GM12878 (cell line): ENCODE data around the gene TULP1. TPM values are rescaled to one million over a fixed set of nuclear protein-coding genes. Genes with fewer than 3 reads are reported as not detected.

Source experiments
- ATAC-seq: fragments of 200-7000 bp; cut with Tn5 transposase; 3 replicates; pipeline ENCODE4 v1.9.1; 2020; ENCODE audit warnings: mild to moderate bottlenecking, moderate library complexity
- BruUV-seq: library from RNA; stranded (reverse); fragments of 400-500 nt; replicated peaks from 2 replicates; lab custom pipeline; 2021; lab: Mats Ljungman, UMichigan
- CTCF ChIA-PET: fragments of 300-600 bp; sonication (Branson Sonifier 250); formaldehyde crosslinking; extraction: SDS; loops from one replicate; lab custom pipeline; 2021; ENCODE audit warnings: inconsistent platforms; lab: Yijun Ruan, JAX
- POLR2A ChIA-PET: fragments of 350-600 bp; formaldehyde crosslinking; extraction: SDS; loops from one replicate; lab custom pipeline; 2021; ENCODE audit warnings: inconsistent platforms; lab: Charles Lee
- RAD21 ChIA-PET: fragments of 300-600 bp; sonication (Branson Sonifier 250); formaldehyde crosslinking; loops from one replicate; lab custom pipeline; 2023; ENCODE audit warnings: antibody characterized with exemption; ENCODE audit not compliant: unreplicated experiment; lab: Charles Lee
- SMC1A ChIA-PET: fragments of 300-600 bp; sonication (Branson Sonifier 250); formaldehyde crosslinking; loops from one replicate; lab custom pipeline; 2023; ENCODE audit not compliant: unreplicated experiment, uncharacterized antibody; lab: Charles Lee
- DNase-seq: peaks from one replicate; pipeline ENCODE4 v3.0.0-alpha.2; 2011; ENCODE audit warnings: low read depth, low spot score
- FAIRE-seq: peaks from 3 replicates; lab custom pipeline; 2011; peaks lifted over from hg19 to GRCh38; lab: Jason Lieb, UNC
- H2AFZ ChIP-seq: 2 replicates; pipeline ENCODE4 v1.6.0; 2011; ENCODE audit warnings: low read depth, low read length, control low read depth; ENCODE audit not compliant: control insufficient read depth
- H3K27ac ChIP-seq: 2 replicates; pipeline ENCODE4 v1.5.1; 2011; ENCODE audit warnings: control low read depth; ENCODE audit not compliant: control insufficient read depth, insufficient read depth
- H3K27me3 ChIP-seq, 2 experiments: replicated peaks in 1 of 2; 2 replicates each; pipeline versions ENCODE4 v1.6.0 to v1.6.1; 2011; ENCODE audit warnings: low read length in 1 of 2; ENCODE audit not compliant: control insufficient read depth in 2 of 2, insufficient read depth in 2 of 2
- H3K36me3 ChIP-seq, 2 experiments: 2 replicates each; pipeline ENCODE4 v1.5.1; 2011; ENCODE audit warnings: low read length in 1 of 2; ENCODE audit not compliant: control insufficient read depth in 2 of 2, insufficient read depth in 2 of 2
- H3K4me1 ChIP-seq: 2 replicates; pipeline ENCODE4 v1.6.1; 2011; ENCODE audit warnings: mild to moderate bottlenecking, low read length, moderate library complexity, mixed read lengths; ENCODE audit not compliant: control insufficient read depth, insufficient read depth
- H3K4me2 ChIP-seq: 2 replicates; pipeline ENCODE4 v1.6.0; 2011; ENCODE audit warnings: control low read depth; ENCODE audit not compliant: control insufficient read depth, insufficient read depth
- H3K4me3 ChIP-seq: fragments of 200-600 bp; sonication (generic); 2 replicates; pipeline ENCODE4 v1.5.1; 2016
- H3K79me2 ChIP-seq: 2 replicates; pipeline ENCODE4 v1.6.0; 2011; ENCODE audit warnings: low read length; ENCODE audit not compliant: control insufficient read depth, insufficient read depth
- H3K9ac ChIP-seq: 2 replicates; pipeline ENCODE4 v1.8.0; 2011; ENCODE audit warnings: low read length, control low read depth, mixed read lengths; ENCODE audit not compliant: control insufficient read depth, insufficient read depth
- H3K9me3 ChIP-seq: replicated peaks from 3 replicates; pipeline ENCODE4 v1.5.1; 2011; ENCODE audit warnings: mild to moderate bottlenecking, low read length; ENCODE audit not compliant: control insufficient read depth, insufficient read depth
- H4K20me1 ChIP-seq: 2 replicates; pipeline ENCODE4 v1.6.0; 2011; ENCODE audit not compliant: control insufficient read depth, insufficient read depth
- ASH2L ChIP-seq: fragments of 300-600, 200-600 bp; sonication (generic); IDR thresholded peaks from 2 replicates; pipeline ENCODE4 v1.6.1; 2017; ENCODE audit warnings: low read depth, mild to moderate bottlenecking, borderline replicate concordance
- BRCA1 ChIP-seq: IDR thresholded peaks from 2 replicates; pipeline ENCODE4 v1.6.1; 2011; ENCODE audit warnings: low read depth, low read length, improper control_type of control experiment
- CREM ChIP-seq: IDR thresholded peaks from 2 replicates; pipeline ENCODE4 v1.6.1; 2014; ENCODE audit warnings: antibody characterized with exemption, low read depth
- EGR1 ChIP-seq, 2 experiments: IDR thresholded peaks; 1 replicate in 1 of 2; 2 replicates in 1 of 2; pipeline ENCODE4 v1.6.1; 2011 to 2012; ENCODE audit warnings: low read depth in 2 of 2, low read length in 2 of 2, borderline replicate concordance in 1 of 2, mild to moderate bottlenecking in 1 of 2, moderate library complexity in 1 of 2
- ESRRA ChIP-seq: IDR thresholded peaks from 2 replicates; pipeline ENCODE4 v1.6.1; 2012; ENCODE audit warnings: mild to moderate bottlenecking, low read length, improper control_type of control experiment
- FOS ChIP-seq: IDR thresholded peaks from 3 replicates; pipeline ENCODE4 v1.6.1; 2011; ENCODE audit warnings: borderline replicate concordance; ENCODE audit not compliant: insufficient read length; ENCODE audit errors: extremely low read depth
- IKZF2 ChIP-seq, 2 experiments: fragments of 450-650 bp; IDR thresholded peaks; 2 replicates each; pipeline ENCODE4 v1.6.1; 2017; ENCODE audit warnings: mild to moderate bottlenecking in 2 of 2, moderate library complexity in 2 of 2
- MEF2B ChIP-seq: fragments of 450-650 bp; IDR thresholded peaks from 2 replicates; pipeline ENCODE4 v1.6.1; 2018; ENCODE audit warnings: mild to moderate bottlenecking, moderate library complexity; ENCODE audit not compliant: partially characterized antibody, poor library complexity, severe bottlenecking
- NBN ChIP-seq: fragments of 450-650 bp; IDR thresholded peaks from 2 replicates; pipeline ENCODE4 v1.6.1; 2016
- NRF1 ChIP-seq: conservative IDR thresholded peaks from 2 replicates; pipeline ENCODE4 v1.6.1; 2011; ENCODE audit warnings: mild to moderate bottlenecking, low read depth, low read length, improper control_type of control experiment
- WGBS: methylation state at CpG from one replicate; pipeline ENCODE4 v1.1.6; 2016; ENCODE audit warnings: low lambda C conversion rate; ENCODE audit not compliant: insufficient replicate concordance, insufficient coverage; ENCODE audit errors: missing lambda C conversion rate; 5-methylcytosine and 5-hydroxymethylcytosine counted together
- in situ Hi-C: fragments of 300-500 bp; cut with MboI; formaldehyde crosslinking; loops from 9 replicates; pipeline ENCODE4 v1.14.3; 2018; ENCODE audit warnings: mixed read lengths
- intact Hi-C: fragments of 100-400 bp; cut with micrococcal nuclease; formaldehyde crosslinking; loops from one replicate; pipeline ENCODE4 v1.14.2; 2022; ENCODE audit not compliant: unreplicated experiment
- polyA plus RNA-seq, 11 experiments: library from polyadenylated mRNA; depleted of rRNA in 4 of 11; unstranded in 6 of 11; stranded (reverse) in 5 of 11; fragments of >200 nt; fragmentation: Nextera tagmentation in 4 of 11; fragmentation: Illumina TruSeq in 1 of 11; extraction: Ambion mirVana in 4 of 11; extraction: Trizol in 1 of 11; gene quantifications; 1 replicate in 1 of 11; 2 replicates in 10 of 11; pipeline versions ENCODE4 v1.2.1 to v1.2.3, GENCODE V29; 2011 to 2016; ENCODE audit warnings: inconsistent platforms in 2 of 11, missing spikeins in 2 of 11, low read depth in 1 of 11
- total RNA-seq, 4 experiments: library from RNA; depleted of rRNA in 3 of 4; stranded (reverse); fragments of >200 nt in 3 of 4; fragmentation: Illumina TruSeq in 1 of 4; extraction: Trizol in 1 of 4; gene quantifications; 2 replicates each; pipeline versions ENCODE4 v1.2.1 to v1.2.3, GENCODE V29; 2013 to 2021
- TF ChIP-seq, protein P1 (sequence below): fragments of 450-650 bp; IDR thresholded peaks from 2 replicates; pipeline ENCODE4 v1.6.1; 2018; ENCODE audit warnings: borderline replicate concordance, mild to moderate bottlenecking; ENCODE audit not compliant: partially characterized antibody
- TF ChIP-seq, protein P2 (sequence below): IDR thresholded peaks from 2 replicates; pipeline ENCODE4 v1.6.1; 2012; ENCODE audit warnings: low read depth, low read length, improper control_type of control experiment

Gene TULP1
- total and polyA plus RNA-seq, 10 of the 15 experiments (the other 5 are each of a cell fraction or from before 2014, with no cell fraction given) = not detected

DNA sequence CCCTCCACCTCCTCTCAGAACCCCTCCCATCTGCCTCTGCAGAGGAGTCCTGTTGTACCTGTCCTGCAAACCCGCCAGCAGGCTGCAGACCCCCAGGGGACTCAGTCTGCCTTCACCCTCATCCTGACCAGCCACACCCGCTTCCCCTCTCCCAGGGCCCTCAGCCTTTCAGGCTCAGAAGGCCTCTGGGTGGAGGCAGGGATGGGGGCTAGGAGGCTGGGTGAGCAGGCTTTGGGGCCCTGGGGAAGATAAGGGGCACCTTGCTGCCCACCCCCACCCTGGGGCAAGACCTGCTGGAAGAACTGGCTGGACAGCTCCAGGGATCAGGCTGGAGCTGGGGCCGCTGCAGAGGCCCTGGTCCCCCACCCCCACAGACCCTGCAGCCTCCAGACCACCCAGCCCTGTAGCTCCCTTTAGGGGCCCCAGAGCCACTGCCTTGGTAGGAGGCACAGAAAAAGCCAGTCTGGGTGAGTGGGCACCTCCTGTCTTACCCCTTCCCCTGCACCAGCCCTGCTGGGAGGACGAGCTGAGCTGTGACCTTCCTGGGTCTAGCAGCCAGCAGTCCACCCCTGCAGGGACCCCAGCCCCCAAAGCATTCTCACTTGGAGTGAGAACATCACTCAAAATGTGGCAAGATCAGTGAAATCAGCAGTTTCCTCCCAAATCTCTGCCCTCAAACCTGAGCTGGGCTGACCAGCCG is 21.0 kb downstream of the TULP1 start:
- 10% methylated on average over 5 of the region's 5 CpGs for WGBS
- no peak for TF ChIP-seq FOS
- TF ChIP-seq NRF1 = no peak
- TF ChIP-seq, protein P1, sequence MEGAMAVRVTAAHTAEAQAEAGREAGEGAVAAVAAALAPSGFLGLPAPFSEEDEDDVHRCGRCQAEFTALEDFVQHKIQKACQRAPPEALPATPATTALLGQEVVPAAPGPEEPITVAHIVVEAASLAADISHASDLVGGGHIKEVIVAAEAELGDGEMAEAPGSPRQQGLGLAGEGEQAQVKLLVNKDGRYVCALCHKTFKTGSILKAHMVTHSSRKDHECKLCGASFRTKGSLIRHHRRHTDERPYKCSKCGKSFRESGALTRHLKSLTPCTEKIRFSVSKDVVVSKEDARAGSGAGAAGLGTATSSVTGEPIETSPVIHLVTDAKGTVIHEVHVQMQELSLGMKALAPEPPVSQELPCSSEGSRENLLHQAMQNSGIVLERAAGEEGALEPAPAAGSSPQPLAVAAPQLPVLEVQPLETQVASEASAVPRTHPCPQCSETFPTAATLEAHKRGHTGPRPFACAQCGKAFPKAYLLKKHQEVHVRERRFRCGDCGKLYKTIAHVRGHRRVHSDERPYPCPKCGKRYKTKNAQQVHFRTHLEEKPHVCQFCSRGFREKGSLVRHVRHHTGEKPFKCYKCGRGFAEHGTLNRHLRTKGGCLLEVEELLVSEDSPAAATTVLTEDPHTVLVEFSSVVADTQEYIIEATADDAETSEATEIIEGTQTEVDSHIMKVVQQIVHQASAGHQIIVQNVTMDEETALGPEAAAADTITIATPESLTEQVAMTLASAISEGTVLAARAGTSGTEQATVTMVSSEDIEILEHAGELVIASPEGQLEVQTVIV = no peak
- no peak for TF ChIP-seq BRCA1
- TF ChIP-seq ESRRA = no peak
- TF ChIP-seq MEF2B = no peak
- TF ChIP-seq EGR1 (IDR thresholded peaks at IDR 0.05; ENCODE audit: borderline replicate concordance in 1 of 2, low read depth in 2 of 2, low read length in 2 of 2) = no peak
- TF ChIP-seq CREM = no peak
- no peak for TF ChIP-seq NBN
- TF ChIP-seq, protein P2, sequence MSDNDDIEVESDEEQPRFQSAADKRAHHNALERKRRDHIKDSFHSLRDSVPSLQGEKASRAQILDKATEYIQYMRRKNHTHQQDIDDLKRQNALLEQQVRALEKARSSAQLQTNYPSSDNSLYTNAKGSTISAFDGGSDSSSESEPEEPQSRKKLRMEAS = no peak
- TF ChIP-seq IKZF2 (IDR thresholded peaks at IDR 0.05) = no peak
- TF ChIP-seq ASH2L = no peak
- H2AFZ ChIP-seq = no peak overlapping the region
- no peaks in the 10 kb centered on the region for H3K79me2 ChIP-seq
- H3K27ac ChIP-seq = no peak overlapping the region
- H3K4me3 ChIP-seq = no peak overlapping the region
- H3K36me3 ChIP-seq = no peaks in the 10 kb centered on the region
- no TSS peak for BruUV-seq
- in situ Hi-C loops = no loop called here
- ATAC-seq (no peak), FAIRE-seq (no peak), DNase-seq (no peak)
- peaks cover 8% of the 10 kb centered on the region for H3K4me1 ChIP-seq
- no peak overlapping the region for H3K9ac ChIP-seq
- ChIA-PET SMC1A (interaction anchor here (0.8 kb wide), 1 partner anchor 10 kb away, joined by 3 read pairs; no protein-coding TSS in a partner anchor), POLR2A (no interaction called here), CTCF (interaction anchor here (0.6 to 0.8 kb wide), 2 partner anchors 9 to 25 kb away, joined by 3 read pairs; no protein-coding TSS in a partner anchor), RAD21 (no interaction called here)
- intact Hi-C loops = no loop called here
- H3K4me2 ChIP-seq = no peak overlapping the region
- peaks cover 0 to 2% of the 10 kb centered on the region in 2 experiments; a peak in 3 of 4 replicates for H3K27me3 ChIP-seq
- H4K20me1 ChIP-seq = no peaks in the 10 kb centered on the region
- no peaks in the 10 kb centered on the region for H3K9me3 ChIP-seq
